Measurements from ENCODE around the gene NOP9. TPM values are rescaled to one million over a fixed set of nuclear protein-coding genes. Genes with fewer than 3 reads are reported as not detected.

Gene NOP9
- total and polyA plus RNA-seq, 7 donors: 11.4 to 38.8 (median 36.7) TPM

- no peaks in the 10 kb centered on the region for H3K27me3 ChIP-seq (ENCODE audit: insufficient read depth in 3 of 3, low read length in 2 of 3)
- TF ChIP-seq CTCF (IDR thresholded peaks at IDR 0.05): no peak
- H3K9me3 ChIP-seq: no peaks in the 10 kb centered on the region
- no peak overlapping the region for H3K27ac ChIP-seq
- intact Hi-C loops (cut with DNase I): no loop called here
- no peaks in the 10 kb centered on the region for H3K4me1 ChIP-seq
- no peak overlapping the region for H3K4me3 ChIP-seq
- H3K36me3 ChIP-seq (ENCODE audit: insufficient read depth in 1 of 2, low read depth in 1 of 2): no peaks in the 10 kb centered on the region
- 78 to 90% (median 79%) methylated on average over 5 to 7 of the region's 7 CpGs for WGBS, 3 donors
- DNase-seq (no peak), ATAC-seq (no peak)
Observed at GRCh38 chr14:24281636-24282035, 18.0 kb upstream of the NOP9 start.

GRCh38 chr14:24282736-24283135, 16.9 kb upstream of the NOP9 start:
- H3K4me3 ChIP-seq: no peak overlapping the region
- no peaks in the 10 kb centered on the region for H3K27me3 ChIP-seq (ENCODE audit: insufficient read depth in 3 of 3, low read length in 2 of 3)
- no peaks in the 10 kb centered on the region for H3K36me3 ChIP-seq (ENCODE audit: insufficient read depth in 1 of 2, low read depth in 1 of 2)
- no peak overlapping the region for H3K27ac ChIP-seq
- intact Hi-C loops (cut with DNase I): no loop called here
- no peak for DNase-seq
- 53 to 60% (median 56%) methylated on average over 3 of the region's 3 CpGs for WGBS, 3 donors
- no peaks in the 10 kb centered on the region for H3K9me3 ChIP-seq
- no peak for ATAC-seq
- TF ChIP-seq CTCF (IDR thresholded peaks at IDR 0.05): no peak
- no peaks in the 10 kb centered on the region for H3K4me1 ChIP-seq

GRCh38 chr14:24283796-24284460, 15.7 kb upstream of the NOP9 start:
- ATAC-seq: no peak
- no peaks in the 10 kb centered on the region for H3K27me3 ChIP-seq (ENCODE audit: insufficient read depth in 3 of 3, low read length in 2 of 3)
- no peaks in the 10 kb centered on the region for H3K9me3 ChIP-seq
- no peaks in the 10 kb centered on the region for H3K36me3 ChIP-seq (ENCODE audit: insufficient read depth in 1 of 2, low read depth in 1 of 2)
- WGBS, 3 donors: 82 to 83% (median 83%) methylated on average over 5 of the region's 5 CpGs
- DNase-seq: no peak
- H3K27ac ChIP-seq: no peak overlapping the region
- no peak for TF ChIP-seq CTCF (IDR thresholded peaks at IDR 0.05)
- no peak overlapping the region for H3K4me3 ChIP-seq
- intact Hi-C loops (cut with DNase I): no loop called here
- H3K4me1 ChIP-seq: no peaks in the 10 kb centered on the region

GRCh38 chr14:24284501-24285035, 15.1 kb upstream of the NOP9 start:
- no peak for ATAC-seq
- no peak overlapping the region for H3K27ac ChIP-seq
- H3K4me1 ChIP-seq: no peaks in the 10 kb centered on the region
- H3K9me3 ChIP-seq: no peaks in the 10 kb centered on the region
- DNase-seq: no peak
- WGBS, 3 donors: 39 to 50% (median 46%) methylated on average over 10 to 11 of the region's 11 CpGs
- peaks cover 0 to 4% of the 10 kb centered on the region in 2 donors for H3K36me3 ChIP-seq (ENCODE audit: insufficient read depth in 1 of 2, low read depth in 1 of 2)
- H3K27me3 ChIP-seq (ENCODE audit: insufficient read depth in 3 of 3, low read length in 2 of 3): no peaks in the 10 kb centered on the region
- intact Hi-C loops (cut with DNase I): no loop called here
- H3K4me3 ChIP-seq: no peak overlapping the region
- no peak for TF ChIP-seq CTCF (IDR thresholded peaks at IDR 0.05)

GRCh38 chr14:24285351-24285750, 14.3 kb upstream of the NOP9 start:
- ATAC-seq (no peak), DNase-seq (no peak)
- H3K27me3 ChIP-seq (ENCODE audit: insufficient read depth in 3 of 3, low read length in 2 of 3): no peaks in the 10 kb centered on the region
- 73 to 78% (median 75%) methylated on average over 4 of the region's 4 CpGs for WGBS, 3 donors
- no peaks in the 10 kb centered on the region for H3K4me1 ChIP-seq
- no peak for TF ChIP-seq CTCF (IDR thresholded peaks at IDR 0.05)
- H3K27ac ChIP-seq: no peak overlapping the region
- intact Hi-C loops (cut with DNase I): no loop called here
- peaks cover 0 to 12% of the 10 kb centered on the region in 2 donors for H3K36me3 ChIP-seq (ENCODE audit: insufficient read depth in 1 of 2, low read depth in 1 of 2)
- no peaks in the 10 kb centered on the region for H3K9me3 ChIP-seq
- no peak overlapping the region for H3K4me3 ChIP-seq

Data from psoas muscle (tissue), 8 donors.